Activated T-cell treated with anti-CD3 and anti-CD28 coated beads for 1 hour (primary cell): ENCODE data around the gene VPS52.
"Not testable (repeated sequence)": the region's sequence is repeated elsewhere in the genome, so short reads cannot be mapped to it uniquely, and the experiment has no call there.

Experiments used
- DNase-seq: peaks from one replicate; pipeline ENCODE4 v3.0.0-alpha.2; 2020; ENCODE audit warnings: low read depth

VPS52 gene

DNA sequence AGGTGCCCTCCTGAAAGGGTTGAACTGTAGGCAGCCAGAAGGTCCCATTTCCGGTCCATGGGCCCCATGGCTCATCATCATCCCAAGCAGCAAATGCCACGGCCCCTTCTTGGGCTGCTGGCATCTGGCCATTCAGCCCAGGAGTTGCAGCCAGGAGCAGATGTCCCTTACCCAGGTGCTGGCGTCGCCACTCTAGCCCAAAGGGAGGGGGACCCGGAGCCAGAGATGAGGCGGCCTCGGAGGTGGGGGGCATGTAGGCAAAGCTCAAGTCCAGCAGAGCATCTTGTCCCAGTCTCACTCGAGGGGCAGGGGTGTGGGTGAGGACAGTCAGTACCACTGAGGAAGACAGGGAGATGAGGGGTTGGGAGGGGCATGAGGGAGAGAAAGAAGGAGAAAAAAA is 33.4 kb upstream of the VPS52 start:
- no peak for DNase-seq

DNA sequence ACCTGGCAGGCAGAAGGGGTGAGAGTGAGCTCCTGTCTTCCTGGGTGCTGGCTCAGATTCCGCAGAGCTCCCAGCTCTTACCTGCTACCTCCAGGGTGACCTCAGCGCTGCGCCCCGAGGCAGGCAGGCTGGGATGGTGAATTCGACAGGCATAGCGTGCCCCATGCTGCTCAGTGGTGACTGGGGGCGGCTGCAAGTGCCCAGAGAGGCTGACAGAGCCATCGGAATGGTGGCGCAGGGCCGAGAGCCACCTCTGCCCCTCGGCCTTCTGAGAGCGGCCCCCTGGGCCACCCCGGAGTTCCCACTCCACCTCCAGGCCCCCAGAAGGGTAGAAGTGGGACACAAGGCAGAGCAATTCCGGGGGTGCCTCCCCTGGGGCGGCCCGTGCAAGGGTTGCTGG is 32.5 kb upstream of the VPS52 start:
- no peak for DNase-seq

DNA sequence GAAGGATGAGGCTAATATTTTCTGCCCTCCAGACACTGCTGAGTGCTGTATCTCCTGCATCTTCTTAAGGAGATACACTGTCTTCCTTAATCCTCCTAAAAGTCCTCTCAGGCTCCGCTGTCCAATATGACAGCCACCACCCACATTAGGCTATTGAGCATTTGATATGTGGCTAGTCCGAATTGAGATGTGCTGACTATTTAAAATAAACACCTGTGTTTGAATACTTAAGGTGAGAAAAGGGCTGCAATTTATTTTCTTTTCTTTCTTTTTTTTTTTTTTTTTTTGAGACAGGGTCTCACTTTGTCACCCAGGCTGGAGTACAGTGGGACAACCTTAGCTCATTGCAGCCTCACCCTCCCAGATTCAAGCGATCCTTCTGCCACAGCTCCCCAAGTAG is 30.2 kb upstream of the VPS52 start:
- DNase-seq: no peak

DNA sequence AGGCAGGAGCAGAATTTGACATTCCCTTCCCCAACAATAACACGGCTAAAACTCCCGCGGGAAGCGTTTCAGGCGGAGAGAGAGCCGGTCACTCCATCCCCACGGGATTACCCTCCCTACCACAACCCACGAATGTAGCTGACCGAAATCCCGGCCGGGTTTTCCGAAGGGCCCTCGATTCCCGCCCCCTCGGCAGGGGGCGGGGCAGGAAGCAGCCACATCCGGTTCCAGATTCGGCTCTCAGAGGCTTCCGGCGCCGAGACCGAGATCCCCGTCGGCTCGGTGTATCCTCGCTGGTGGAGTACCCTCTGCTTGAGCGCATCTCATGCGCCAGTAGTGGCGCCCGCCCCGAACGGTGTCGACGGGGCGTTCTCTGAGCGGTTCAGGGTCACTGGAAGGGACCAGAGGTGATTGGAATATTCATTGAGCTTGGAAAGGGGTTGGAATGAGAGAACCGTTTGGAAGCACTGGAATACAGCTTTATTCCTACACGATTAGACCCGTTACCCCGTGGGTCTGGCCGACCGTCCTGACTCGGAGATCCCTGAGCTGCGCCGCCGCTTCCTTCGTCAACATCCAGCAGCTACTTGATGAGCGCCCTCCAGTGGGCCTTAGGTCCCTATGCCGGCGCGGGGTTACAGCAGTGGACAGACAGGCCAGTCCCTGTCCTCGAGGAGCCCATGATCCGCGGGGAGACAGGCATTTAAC is 27.7 kb upstream of the VPS52 start:
- DNase-seq: peak; percentile 94

DNA sequence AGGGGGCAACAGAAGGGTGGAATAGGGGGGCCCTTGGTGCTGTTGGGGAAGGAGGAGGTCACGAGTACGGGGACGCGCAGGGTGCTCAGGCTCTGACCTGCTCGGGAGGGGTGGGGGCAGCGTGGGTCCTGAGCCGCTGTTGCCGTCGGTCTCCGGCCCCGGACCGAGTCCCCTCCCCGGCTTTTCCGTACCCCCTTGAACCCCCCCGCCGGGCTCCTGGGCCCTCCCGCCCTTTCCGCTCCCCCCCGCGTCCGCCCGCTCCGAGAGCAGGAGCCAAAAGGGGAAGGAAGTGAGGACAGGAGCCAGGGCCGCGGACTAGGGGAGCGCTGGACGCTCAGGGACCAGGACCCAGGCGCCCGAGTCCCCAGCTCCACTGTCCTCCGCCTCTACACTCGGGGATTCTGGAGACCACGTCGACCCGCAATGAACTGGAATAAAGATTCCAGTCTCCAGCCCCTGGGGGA is 27.1 kb upstream of the VPS52 start, which contains the start of gene RGL2:
Gene RGL2 (minus strand): TSS at position 170 of the 464 bp plus-strand sequence. CDS start 332 bp downstream, outside the sequence.
- peak; percentile 53 for DNase-seq

DNA sequence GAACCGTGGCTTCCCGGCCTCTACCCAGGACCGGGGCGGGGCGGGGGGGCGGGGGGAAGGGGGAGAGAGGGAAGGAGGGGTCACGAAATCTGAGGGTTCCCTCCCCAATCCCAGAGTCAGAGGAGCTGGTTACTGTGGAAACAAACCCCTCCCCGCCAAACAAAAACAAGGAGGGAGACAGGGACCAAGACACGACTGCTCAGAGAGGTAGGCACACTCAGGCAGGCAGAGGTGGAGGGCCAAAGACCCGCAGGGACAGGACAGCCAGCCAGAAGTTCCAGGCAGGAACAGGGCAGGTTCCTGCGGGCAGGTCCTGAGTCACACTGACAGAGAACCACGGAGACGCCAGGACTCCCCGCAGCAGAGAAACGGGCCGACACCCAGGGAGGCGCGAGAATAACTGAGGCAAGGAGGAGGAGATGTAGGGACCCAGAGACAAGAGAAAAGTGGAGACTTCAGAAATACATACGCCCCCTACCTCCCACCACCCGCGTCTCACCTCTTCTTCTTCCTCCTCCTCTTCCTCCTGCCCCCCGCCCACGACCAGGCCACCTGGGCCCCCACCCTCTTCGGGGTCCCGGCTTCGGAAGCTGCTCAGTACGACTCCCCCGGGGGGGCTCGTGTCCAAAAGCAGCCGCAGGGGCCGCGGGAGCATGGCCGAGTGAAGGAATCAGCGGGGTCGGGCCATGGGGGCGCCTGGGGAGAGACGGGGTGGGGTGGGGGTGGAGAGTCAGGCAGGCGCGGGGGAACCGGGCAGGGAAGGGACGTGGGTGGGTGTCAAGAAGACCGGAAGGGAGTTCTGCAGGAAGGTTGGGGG is 26.5 kb upstream of the VPS52 start:
- DNase-seq: peak; percentile 28

DNA sequence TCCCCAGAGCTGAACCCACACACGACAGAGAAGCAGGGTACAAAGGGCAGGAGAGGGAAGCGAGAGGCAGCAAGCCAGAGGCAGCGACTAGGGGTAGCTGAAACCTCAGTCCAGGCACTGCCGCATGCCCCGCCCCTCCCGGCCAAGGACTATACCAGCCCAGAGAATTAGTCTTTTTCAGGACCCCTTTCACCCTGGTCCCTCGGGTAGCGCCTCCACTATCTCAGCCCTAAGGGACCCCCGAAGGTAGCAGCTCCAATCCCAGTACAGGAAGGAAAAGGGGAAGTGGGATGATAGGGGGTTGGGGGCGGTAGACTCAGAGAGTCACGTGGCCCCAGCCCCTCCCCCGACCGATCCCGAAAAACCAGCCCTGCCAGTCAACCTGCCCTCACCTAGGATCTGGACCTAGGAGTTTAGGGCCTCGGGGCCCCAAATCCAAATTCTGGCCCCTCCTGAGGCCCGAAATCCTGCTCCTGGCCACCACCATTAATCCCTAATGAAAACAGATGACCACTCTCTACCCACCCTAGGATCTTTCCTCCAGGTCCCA is 25.8 kb upstream of the VPS52 start:
- DNase-seq: no peak

DNA sequence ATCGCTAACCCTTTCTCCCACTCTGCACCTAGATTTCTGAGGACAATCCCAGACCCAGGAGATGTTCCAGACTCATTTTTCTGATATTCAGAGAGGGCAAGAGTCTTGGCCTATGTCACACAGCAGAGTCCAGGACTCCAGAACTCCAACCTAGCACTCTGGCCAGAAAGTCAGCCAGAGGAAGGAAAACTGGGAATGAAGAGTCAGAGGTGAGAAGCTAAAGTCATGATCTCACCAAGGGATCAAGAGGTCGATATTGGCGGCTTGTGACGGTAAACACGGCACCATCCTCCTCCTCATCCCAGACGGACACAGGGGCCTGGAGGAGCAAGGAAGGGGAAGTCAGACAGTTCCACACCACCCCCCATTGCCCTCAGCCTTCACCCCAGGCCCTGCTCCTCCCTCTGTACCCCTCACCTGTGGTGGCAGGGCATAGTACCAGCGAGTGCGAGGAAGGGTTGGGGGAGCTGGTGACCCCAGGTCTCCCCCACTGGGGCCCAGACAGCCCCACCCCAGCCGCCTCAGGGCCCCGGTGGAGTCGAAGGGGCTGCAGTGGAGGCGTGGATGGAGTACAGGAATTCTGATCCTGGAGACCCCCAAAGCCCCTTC is 25.2 kb upstream of the VPS52 start:
- DNase-seq: no peak

DNA sequence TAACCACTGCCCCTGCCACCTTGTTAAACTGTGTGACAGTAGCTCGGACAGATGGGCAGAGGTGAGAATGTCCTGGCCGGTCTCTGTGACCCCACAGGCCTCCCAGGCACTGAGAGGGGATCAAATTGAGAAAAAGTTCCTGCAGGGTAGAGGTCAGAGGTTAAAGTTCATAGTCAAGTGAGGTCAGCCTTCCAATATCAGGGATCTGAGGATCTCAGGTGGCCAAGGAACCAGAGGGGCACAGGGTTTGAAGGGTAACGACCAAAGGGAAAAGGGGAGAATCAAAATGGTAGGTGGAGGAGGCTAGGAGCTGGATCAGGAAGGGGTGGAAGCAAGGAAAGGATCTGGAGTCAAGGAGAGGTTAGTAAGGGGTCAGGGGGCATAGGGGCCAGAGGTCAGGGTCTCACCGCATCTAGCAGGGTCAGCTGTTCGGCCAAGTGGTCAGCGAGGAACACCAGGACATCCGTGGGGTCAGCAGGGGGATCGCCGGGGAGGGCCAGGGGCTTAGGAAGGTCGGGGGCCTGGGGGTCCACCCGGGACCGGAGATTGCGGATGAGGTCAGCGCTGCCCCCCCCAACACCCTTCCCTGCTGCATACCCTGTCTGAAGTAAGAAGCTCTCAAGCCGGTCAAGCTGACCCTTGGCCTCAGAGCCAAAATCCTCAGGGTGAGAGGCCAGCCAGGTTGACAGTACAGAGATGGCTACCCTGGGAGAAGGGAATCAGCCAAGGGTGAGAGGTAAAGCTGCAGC is 24.1 kb upstream of the VPS52 start:
- DNase-seq: no peak

DNA sequence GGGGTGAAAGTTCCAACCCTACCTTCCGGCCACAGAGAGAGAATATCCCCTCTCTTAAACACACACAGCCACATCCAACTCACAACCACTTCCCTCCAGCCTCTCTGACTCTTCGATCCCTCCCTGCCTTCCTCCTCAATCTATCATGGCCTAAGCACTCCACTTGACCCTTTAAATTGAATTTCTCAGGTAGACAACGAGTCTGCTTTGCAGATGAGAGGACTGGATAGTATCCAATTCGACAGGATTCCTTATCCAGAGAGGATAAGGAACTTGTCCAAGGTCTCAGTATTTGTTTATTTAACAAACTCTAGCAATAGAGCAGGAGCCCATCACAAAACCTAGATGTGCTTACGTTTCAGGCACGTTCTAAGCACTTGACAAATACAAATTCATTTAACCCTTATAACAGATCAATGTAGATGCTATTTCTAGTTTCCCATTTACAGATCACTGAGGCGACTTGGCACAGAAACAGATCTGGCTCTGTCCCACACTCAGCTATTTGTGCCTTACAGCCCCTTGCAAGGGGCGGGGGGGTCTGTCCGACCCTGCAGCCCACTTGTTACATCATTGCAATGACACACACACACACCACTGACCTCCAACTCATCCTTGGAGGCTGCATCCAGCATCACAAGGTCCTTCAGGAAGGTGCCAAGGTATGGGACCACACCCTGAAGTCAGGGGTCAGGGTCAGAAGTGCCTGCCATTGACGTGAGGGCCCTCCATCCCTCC is 22.6 kb upstream of the VPS52 start:
- DNase-seq: no peak

DNA sequence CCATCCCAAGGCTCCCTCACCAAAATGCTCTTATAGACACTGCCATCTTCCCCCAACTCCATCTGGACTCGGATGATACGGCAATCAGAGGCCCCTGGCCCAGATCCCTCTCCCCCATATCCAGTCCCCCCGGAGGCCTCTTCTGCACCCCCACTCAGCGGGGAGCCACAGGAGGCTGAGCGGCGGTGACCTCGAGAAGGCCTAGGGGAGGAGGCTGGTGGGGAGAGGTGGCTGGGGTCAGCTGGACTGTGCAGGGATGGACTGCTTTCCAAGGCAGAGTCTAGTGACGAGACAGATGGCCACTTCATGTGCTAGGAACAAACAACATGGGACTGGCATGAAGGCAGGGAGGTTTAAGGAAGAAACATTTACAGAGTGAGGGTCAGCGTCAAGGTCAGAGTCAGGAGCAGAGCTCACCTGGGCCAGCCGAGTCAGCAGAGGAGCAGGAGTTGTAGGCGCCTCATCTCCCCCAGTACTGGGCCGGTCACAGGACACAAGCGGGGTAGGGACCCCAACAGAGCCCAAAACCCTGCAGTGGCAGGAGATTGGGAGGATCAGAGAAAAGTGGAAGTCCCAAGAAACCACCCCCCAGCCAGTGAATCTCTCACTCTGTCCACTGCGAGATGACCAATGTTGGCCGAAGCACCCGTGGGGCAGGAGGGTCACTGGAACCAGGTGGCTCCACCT is 21.5 kb upstream of the VPS52 start:
- DNase-seq: no peak

DNA sequence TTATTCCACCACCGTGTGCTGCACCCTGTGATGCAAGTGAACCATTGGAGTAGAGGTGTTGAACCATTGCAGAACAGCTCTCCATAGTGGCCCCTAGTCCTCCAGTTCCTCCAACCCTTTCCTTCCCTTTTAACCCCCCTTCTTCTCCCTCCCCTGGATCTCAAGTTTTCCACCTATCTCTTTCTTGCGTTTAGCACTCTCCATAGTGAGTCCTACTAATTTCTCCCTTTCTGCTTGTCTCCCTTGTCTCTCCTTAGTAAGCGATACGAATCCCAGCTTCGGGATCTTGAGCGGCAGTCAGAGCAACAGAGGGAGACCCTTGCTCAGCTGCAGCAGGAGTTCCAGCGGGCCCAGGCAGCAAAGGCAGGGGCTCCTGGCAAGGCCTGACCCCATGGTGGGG is 18.8 kb upstream of the VPS52 start:
- DNase-seq: no peak

DNA sequence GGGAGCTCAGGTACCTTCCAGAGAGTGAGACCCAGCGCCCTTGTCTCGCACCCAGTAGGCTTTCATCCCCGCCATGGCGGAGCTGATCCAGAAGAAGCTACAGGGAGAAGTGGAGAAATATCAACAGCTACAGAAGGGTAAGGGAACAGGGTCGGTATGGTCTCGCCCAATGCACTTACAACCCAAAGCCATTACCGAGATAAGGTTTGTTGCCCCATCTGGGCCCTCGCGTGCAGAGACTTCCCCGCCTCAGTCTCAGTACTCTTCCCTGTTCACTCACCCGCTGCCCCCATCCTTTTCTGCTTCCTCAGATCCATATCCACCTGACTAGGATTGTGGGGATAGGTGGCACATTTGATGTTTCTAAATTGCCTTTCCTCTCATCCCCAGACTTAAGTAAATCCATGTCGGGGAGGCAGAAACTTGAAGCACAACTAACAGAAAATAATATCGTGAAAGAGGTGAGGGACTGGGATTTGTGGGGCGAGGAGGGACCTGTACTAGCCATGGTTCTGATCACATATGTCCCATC is 18.2 kb upstream of the VPS52 start:
- no peak for DNase-seq

DNA sequence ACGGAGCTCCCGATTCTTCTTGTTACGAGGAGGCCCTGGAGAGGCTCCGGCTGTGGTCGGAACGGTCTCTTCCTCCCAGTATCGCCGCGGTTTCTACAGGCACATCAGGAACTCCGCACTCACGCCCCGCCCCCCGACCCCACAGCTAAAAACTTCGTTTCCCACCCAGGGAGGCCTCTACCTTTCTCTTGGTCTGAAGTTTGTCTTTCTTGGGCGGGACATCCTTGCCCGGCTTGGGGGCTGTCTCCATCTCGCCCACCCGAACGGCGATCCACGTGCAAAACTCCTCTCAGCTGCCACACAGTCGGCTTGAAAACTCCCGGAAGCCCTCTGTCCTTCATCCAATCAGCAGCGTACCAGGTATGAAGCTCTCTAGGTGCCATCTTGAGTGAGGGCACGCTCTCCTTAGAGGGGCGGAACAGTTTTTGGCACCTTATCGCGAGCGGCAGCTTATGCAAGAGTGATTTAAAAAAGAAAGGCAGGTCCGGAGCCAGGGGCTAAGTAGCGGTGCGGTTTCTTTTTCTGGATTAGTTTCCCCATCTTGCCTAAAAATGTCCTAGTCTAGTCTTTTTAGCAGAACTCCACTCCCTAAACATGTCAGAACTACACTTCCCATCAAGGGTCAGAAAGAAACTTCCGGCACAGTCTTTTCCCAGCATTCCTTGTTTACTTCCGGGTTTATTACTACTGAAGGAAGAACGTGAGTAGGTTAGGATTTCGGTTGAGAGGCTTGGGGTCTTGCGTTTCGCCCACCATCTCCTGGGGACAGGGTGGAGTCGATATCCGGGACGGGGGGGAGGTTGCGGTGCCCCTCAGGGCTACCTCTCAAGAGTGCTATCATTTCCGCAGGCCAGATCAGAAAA is 17.5 kb upstream of the VPS52 start, which contains the start of the genes PFDN6 and WDR46:
Gene PFDN6 (plus strand): TSS at position 681 of the 863 bp plus-strand sequence. CDS start 256 bp downstream, outside the sequence.
Gene WDR46 (minus strand): TSS at position 319 of the 863 bp plus-strand sequence. CDS start 69 bp downstream, at position 250.
- peak; percentile 64 for DNase-seq

DNA sequence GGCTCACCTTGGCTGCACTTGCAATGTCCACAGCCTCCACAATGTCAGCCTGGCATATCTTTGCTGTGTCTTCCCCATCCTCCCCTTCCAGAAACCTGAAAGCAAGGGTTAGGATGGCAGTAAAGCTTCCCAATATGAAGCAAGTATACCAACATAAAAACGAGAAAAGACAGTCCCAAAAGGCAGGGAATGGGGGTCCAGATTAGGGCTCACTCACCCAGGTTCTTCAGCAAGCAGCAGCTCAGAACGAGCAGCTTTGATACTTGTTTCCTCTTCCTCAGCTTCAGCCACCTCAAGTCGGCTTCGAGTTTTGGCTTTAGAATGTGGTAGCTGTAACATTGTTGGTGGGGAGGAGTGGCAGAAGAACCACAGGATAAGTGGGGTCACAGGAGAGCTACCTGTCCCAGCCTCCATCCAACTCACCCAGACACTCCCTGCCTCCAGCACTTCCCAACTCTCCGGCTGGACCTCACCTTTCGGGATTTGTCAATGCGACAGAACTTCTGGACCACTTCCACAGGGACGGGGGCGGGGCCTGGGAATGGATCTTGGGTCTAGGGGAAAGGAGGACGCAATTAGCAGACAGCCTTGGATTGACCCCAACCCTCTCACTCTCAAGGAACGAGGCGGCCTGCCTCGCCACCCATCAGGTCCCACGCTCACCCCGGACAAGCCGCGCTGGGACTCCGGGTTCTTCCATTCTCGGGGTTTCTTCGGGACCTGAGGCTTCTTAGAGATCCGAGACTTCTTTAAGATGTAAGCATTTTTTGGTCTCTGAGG is 16.7 kb upstream of the VPS52 start:
- no peak for DNase-seq

DNA sequence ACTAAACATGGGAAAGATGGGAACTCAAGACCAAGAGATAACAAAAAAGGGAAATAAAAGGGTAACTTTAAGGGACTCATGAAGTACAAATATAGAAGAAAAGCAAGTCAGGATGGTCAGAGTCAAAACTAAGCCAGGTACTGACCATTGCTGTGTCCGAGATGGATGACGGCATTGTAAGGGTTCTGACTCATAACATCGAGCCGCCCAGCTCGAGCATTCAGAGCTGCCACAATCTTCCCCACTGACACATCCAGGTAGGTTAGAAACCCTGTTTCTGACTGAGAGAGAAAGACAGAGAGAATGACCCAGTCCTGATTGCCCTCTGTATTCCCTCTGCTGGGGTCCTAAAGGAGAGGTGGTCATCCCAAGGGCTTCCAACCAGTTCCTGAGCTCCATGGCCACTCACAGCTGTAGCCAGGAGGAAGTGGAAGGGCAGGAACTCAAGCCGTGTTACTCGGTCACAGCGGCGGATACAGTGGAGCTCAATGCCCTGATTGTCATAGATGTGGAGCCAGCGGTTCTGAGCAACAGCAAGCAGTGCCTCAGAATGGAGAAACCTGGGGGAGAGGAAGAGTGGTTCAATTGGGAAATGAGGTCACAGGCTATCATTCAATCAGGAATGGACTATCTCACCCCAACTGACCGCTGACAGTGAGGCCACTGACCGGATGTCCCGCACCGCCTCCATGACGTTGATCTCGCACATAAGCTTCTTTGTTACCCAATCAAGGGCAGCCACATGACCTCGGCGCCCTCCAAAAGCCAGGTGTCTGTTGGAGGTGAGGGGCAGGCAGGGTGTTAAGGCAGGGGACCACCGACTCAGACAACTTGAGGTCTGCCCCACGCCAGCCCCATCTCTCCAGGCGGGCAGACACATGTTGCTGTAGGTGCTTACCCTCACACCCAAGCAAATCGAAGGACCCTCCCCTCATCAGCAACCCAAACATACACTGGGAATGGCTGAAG is 15.6 kb upstream of the VPS52 start:
- DNase-seq: no peak

DNA sequence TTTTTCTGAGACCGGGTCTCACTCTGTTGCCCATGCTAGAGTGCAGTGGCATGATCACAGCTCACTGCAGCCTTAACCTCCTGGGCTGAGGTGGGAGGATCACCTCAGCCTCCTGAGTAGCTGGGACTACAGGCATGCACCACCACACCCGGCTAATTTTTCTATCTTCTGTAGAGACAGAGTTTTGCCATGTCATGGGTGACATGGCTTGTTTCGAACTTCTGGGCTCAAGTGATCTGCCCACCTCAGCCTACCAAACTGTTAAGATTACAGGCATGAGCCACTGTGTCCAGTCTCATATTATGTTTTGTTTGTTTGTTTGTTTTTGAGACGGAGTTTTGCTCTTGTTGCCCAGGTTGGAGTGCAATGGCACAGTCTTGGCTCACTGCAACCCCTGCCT is 13.5 kb upstream of the VPS52 start:
- DNase-seq: not testable (repeated sequence)
